ENCODE results near the gene OSBPL5.

The OSBPL5 gene

DNA sequence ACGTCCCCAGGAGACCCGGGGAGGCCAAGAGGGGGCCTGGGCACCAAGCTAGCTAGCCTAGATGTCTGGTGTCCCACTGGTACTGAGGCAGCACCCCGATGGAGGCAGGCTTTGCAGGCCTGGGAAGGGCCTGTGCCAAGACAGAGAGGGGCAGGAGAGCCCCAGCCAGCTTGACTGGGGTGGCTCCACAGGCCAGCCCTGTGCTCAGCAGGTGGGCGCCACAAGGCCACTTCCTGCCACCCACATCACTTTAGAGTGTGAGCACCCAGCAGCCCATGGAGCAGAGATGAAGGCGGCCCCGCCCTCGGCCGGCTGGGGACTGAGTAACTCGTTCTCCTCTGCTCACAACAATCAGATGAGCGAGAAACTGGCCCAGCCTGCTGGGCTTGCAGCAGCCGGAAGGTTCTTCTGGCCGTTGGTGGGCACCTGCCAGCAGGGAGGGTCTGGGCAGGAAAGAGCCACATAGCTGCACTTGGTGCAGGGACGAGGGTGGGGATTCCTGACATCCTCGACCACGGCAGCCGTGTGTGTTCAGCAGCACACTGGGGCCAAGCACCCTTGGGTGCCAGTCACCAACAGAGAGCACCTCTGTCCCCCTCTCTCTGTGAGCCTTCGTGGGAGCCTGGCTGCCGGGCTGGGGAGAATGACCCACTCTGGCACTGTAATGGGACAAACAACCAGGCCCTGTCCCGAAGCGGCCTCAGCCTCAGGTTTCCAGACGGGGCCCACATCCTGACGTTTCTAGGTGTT, 7.6 kb downstream of the OSBPL5 start:
- no peak for DNase-seq (ENCODE audit: low spot score)
- TF ChIP-seq, protein P1, sequence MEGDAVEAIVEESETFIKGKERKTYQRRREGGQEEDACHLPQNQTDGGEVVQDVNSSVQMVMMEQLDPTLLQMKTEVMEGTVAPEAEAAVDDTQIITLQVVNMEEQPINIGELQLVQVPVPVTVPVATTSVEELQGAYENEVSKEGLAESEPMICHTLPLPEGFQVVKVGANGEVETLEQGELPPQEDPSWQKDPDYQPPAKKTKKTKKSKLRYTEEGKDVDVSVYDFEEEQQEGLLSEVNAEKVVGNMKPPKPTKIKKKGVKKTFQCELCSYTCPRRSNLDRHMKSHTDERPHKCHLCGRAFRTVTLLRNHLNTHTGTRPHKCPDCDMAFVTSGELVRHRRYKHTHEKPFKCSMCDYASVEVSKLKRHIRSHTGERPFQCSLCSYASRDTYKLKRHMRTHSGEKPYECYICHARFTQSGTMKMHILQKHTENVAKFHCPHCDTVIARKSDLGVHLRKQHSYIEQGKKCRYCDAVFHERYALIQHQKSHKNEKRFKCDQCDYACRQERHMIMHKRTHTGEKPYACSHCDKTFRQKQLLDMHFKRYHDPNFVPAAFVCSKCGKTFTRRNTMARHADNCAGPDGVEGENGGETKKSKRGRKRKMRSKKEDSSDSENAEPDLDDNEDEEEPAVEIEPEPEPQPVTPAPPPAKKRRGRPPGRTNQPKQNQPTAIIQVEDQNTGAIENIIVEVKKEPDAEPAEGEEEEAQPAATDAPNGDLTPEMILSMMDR (IDR thresholded peaks at IDR 0.05) = no peak
- Histone ChIP-seq H3K4me3 (no peak overlapping the region), H3K27ac (peak overlapping the region in 1 of 2 donors; percentile 26)

DNA sequence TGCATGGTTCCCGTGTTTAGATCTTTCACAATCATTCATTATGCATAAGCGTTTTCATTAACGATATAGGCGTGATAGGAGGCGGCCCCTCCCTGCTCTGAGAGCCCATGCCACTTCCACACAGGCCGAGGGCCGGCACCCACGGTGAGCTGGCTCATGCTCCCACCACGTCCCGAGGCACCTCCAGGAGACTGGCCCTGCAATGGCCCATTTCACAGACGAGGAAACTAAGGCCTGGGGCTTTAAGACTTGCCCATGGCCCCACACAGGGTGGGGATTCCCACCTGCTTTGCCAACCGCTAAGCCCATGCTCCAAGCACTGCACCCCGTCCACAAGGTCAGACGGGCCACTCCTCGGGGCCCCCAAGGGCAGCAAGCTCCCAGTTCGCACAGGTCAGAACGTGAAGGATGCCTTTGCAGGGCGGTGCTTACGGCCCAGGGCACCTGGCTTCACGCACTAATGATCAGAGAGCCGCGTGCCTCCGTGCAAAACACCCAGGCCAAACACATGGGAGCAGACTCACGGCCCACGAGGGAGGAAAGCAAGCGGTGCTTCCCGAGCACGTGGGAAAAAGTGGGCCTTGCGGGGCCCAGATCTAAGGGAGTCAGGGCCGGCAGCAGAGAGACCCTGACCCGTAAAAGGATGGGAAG, 8.3 kb downstream of the OSBPL5 start:
- Histone ChIP-seq H3K4me3 (no peak overlapping the region), H3K27ac (peak overlapping the region; percentile 69 to 72)
- TF ChIP-seq, protein P1 (IDR thresholded peaks at IDR 0.05) = no peak
- no peak for DNase-seq (ENCODE audit: low spot score)

DNA sequence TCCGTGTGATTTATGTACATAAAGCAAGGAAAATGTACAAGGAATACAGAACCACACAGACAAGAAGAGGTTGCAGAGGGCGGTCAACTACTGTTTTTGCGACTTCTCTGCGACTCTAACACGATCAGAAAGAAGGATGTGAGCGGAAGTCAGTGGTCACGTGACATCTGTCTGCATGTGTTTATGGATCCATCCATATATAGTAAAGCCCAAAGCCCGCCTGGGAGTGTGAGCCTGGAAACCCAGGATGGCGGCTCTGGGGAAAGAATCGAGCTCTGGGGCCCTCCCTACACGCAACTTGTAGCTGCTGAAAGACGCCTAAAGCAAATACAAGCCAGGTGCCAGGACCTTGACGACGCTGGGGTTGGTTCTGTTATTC, 8.8 kb downstream of the OSBPL5 start:
- H3K4me3 ChIP-seq = peak overlapping the region; percentile 51
- H3K27ac ChIP-seq = peak overlapping the region; percentile 69 to 72
- DNase-seq (ENCODE audit: low spot score) = no peak
- TF ChIP-seq, protein P1 (IDR thresholded peaks at IDR 0.05) = no peak

DNA sequence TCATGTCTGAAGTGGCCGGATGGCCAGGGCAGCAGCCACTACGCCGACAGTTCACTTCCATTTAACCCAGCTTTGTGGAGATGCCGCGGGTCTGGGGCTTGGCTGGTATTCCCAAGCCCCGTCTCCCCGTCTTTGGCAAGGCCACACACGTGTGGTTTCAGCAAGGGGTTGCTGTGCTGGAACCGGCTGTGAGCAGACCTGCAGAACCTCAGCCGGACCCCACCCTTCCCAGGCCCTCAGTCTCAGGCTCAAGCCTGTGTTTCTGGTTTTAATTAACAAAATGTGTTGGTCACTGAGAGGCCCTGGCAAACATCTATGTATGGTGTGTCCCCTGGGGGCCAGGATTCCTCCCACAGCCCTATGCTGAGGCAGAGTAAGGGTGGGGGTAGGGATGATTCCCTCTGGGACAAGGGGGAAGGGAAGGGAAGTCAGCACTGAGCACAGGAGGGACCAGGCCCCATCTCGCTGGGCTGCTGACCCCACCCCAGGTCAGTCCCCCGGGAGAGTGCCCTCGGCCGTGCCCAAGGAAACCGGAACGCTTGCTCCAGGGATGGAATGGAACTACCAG, 9.3 kb downstream of the OSBPL5 start:
- Histone ChIP-seq H3K27ac (peak overlapping the region; percentile 69 to 72), H3K4me3 (peak overlapping the region; percentile 51)
- TF ChIP-seq, protein P1 (IDR thresholded peaks at IDR 0.05) = no peak
- no peak for DNase-seq (ENCODE audit: low spot score)

DNA sequence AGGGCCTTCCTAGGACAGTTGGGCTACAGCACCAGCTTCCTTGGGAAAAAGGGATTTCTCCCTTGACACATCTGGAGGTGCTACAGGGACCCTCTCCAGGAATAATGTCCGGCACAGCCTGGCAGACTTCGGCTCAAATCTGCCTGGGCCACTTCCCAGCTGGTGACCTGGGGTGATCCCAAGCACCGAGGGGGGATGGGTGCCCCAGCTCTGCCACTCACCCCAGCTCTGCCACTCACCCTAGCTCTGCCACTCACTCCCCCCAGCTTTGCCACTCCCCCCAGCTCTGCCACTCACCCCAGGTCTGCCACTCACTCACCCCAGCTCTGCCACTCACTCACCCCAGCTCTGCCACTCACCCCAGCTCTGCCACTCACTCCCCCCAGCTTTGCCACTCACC, 9.9 kb downstream of the OSBPL5 start:
- no peak for DNase-seq (ENCODE audit: low spot score)
- peak overlapping the region; percentile 69 to 72 for H3K27ac ChIP-seq
- TF ChIP-seq, protein P1 (IDR thresholded peaks at IDR 0.05) = no peak
- peak overlapping the region; percentile 51 for H3K4me3 ChIP-seq

DNA sequence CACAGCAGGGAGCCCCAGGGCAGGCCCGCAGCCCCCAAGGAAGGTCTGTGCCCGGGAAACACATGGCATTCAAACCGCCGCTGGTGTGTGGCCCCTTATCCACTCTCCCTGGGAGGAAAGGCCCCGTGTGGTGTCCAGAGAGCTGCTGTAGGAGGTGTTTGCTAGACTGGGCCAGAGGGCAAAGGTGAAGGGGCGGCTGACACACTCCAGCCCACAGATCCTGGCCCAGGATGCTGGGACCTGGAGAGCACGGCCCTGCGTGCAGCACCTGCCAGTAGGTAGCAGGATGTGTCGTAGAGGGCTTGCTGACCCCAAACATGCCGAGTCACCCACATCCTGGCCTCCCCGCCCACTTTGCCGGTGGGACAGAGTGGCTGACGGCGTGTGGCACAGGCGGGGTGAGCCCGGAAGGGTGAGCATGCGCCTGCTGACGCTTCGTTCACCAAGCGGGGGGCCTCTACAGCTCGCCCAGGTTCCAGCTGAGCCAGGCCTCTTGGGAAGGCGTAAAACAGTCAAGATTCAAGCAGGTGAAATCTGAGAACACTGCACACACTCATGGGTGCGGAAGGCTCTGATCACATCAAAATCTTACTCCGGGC, 11.0 kb downstream of the OSBPL5 start:
- Histone ChIP-seq H3K27ac (peak overlapping the region; percentile 69 to 88), H3K4me3 (peak overlapping the region; percentile 55)
- DNase-seq (ENCODE audit: low spot score) = no peak
- TF ChIP-seq, protein P1 (IDR thresholded peaks at IDR 0.05) = no peak
